GM18861 (cell line): ENCODE results near the gene KLHL30.
"Not testable (repeated sequence)": the region's sequence is repeated elsewhere in the genome, so short reads cannot be mapped to it uniquely, and the experiment has no call there.

ENCODE experiments used
- ATAC-seq: cut with Tn5 transposase; IDR thresholded peaks from one replicate; pipeline ENCODE4 v1.9.1; 2021; ENCODE audit not compliant: unreplicated experiment

Gene KLHL30

DNA sequence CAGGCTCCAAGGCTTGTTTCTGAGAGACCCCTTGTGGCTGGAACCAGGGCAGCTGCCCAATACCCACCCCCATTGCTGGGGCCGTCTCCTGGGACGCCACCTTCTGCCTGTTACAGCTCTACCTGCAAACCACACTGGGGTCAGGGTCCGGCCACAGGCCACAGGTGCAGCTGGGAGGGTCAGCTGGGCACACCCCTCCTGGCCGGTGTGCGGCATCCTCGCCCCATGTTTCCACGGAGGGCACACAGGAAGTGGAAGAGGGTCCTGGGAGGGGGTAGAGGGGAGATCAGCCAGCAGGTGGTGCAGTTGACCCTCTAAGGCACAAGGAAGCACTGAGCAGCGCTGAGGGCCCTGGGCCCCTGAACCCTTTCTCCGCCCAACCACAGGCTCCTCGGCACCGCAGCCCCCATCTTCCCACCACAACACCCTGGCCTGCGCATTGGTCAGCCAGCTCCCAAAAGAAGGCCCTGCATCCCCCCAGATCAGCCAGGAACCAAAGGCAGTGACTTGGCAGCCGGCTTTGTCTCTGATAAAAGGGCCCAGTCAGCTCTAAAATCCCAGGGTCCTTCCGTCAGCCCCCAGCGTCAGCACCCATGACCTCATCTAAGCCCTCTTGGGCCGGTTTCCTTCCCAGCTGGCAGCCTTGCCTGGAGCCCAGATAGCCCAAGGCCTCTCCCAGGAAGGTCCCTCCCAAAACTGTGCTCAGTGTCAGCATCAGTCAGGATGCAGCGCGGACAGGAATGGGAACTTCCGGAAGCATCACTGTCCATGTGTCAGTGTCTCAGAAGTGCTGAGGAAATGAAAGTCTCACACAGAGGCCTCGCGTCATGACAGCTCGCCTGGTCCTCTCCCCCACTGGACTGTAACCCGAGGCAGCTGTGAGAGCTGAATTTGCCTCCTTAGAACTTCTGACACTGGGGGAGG lies 22.0 kb downstream of the KLHL30 start:
- ATAC-seq: no peak

DNA sequence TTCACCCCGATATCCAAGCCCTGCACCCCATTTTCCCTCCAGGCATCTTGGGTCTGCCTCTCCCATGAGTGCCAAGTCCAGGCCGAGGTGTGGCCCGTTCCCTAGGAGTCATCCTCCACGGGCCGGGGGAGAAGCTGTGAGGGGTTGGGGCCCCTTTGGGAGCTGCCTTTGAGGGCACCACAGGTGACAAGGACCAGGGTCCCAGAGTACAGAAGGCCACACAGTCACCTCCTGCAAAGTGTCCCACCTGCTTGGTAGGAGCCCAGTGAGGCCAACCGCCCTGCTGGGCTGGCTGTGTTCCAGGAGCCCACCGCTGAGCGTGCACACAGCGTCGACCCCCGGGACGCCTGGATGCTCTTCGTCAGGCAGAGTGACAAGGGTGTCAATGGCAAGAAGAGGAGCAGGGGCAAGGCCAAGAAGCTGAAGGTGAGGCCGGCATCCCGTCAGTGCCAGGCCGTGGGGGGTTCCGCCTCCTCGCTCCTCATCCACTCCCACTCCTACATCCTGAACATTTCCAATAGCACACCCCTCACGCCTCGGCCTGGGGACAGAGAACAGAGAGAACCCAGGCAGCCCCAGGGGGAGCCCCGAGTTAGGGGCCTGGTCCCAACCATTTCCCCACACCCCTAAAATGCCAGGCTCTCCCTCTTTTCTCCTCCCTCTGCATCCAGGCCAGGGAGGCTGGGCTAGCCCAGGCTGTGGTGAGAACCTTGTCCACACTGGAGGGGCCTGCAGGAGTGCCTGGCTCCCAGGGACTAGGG lies 23.0 kb downstream of the KLHL30 start:
- ATAC-seq: no peak

DNA sequence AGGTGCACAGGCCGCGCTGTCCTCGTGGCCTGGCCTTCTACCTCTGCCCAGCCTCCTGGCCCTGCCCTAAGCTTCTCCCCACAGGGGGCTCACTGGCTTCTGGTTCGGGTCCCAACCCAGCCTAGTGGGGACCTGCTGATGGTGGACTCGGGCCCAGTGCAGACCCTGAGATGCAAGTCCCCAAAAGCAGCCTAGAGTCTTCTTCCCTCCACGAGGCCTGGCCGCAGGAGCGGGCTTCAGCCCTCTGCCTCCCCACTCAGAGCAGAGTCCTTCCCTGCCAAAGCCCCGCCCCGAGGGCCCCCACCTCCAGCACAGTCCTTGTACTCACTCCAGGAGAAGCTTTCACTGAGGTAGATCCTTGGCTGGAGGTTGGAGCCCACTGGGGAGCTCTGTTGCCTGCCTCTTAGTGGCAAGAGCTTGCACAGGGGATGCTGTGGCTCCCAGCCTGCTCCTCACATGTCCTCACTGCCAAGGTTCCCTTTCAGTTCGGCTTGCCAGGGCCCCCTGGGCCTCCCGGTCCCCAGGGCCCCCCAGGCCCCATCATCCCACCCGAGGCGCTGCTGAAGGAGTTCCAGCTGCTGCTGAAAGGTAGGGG lies 23.9 kb downstream of the KLHL30 start:
- no peak for ATAC-seq

DNA sequence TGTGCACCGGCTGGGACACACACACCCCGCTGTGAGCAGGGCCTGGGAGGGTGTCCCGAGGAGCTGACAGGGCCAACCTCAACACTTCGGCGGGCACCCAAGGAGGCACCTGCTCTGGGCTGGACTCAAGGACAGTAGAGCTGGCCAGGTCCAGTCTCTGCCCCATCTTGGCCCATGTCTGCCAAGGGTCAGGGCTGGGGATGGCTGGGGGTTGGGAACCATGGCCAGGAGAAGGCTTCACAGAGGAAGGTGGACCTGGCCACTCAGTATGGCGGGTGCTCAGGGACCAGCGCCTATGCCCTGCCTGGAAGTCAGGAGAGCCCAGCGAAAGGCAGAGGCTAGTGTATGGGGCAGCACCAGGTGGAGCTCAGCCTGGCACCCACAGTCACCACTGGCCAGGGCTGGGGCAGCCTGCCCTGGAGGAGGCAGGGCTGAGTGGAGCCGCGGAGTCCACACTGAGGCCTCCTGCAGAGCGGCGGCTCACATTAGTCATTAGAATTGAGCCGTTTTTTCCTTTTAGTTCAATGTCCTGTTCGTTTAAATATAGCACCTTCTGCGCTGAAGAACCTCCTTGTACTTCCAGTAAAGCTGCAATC lies 24.5 kb downstream of the KLHL30 start:
- ATAC-seq: no peak

DNA sequence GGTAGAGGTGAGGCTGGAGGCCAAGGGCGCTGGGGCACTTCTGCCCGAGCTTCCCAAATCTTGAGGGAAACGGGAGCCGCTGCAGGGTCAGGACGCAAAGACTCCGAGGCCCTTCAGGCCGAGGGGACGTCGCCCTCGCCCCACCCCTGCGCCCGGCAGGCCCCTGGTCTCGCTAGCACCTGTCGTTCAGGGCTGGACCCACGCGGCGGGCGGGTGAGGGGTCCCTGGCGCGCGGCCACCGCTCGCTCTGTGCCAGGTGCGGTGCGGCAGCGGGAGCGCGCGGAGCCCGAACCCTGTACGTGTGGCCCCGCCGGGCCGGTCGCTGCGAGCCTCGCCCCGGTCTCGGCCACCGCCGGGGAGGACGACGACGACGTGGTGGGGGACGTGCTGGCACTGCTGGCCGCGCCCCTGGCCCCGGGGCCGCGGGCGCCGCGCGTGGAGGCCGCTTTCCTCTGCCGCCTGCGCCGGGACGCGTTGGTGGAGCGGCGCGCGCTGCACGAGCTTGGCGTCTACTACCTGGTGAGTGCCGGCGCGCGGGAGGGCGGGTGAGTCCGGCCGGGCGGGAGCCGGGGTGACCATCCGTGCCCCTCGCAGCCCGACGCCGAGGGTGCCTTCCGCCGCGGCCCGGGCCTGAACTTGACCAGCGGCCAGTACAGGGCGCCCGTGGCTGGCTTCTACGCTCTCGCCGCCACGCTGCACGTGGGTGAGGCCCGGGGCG lies 25.2 kb downstream of the KLHL30 start:
- no peak for ATAC-seq

DNA sequence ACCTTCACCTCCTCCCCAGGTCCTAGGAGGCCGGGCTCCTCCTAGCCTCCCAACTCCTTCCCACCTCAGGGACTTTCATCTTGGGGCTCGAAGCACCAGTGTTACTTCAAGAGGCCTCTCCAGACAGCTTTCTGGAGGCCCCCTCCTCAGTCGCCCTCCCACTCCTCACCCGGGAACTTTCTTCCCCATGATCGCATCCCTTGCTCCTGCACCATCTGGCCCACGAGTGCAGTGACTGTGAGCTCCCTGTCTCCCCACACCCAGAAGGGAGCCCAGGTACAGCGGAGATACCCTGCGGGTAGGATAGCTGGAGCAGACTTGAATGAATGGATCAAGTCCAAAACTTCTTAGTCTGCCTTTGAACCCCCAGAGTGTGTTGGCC lies 26.4 kb downstream of the KLHL30 start:
- no peak for ATAC-seq

DNA sequence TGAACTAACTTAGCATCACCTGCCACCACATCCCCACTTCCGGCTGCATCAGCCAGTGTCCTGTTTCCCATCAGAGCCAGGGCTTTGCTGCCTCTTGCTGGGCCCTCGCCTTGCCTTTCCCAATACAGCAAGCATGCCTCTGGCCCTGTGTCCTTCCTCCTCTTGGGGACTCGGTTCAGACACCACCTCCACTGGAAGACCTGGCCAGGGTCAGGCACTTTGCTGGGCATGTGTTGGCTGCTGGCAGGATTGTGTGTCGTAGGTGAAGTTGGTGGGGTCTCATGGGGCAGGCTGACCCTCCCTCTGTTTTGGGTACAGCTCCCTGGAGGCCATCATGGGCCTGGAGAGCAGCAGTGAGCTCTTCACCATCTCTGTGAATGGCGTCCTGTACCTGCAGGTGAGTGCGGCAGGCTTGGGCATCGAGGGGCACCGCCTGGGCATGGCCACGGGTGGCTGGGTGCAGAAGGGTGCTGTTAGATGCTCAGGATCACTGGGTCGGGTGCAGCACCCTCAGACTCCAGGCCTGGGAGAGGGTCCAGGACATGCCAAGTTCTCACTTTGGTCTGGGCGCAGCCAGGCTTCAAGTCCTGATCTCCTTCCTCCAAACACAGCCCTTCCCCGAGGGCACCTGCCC lies 26.9 kb downstream of the KLHL30 start:
- ATAC-seq: no peak

DNA sequence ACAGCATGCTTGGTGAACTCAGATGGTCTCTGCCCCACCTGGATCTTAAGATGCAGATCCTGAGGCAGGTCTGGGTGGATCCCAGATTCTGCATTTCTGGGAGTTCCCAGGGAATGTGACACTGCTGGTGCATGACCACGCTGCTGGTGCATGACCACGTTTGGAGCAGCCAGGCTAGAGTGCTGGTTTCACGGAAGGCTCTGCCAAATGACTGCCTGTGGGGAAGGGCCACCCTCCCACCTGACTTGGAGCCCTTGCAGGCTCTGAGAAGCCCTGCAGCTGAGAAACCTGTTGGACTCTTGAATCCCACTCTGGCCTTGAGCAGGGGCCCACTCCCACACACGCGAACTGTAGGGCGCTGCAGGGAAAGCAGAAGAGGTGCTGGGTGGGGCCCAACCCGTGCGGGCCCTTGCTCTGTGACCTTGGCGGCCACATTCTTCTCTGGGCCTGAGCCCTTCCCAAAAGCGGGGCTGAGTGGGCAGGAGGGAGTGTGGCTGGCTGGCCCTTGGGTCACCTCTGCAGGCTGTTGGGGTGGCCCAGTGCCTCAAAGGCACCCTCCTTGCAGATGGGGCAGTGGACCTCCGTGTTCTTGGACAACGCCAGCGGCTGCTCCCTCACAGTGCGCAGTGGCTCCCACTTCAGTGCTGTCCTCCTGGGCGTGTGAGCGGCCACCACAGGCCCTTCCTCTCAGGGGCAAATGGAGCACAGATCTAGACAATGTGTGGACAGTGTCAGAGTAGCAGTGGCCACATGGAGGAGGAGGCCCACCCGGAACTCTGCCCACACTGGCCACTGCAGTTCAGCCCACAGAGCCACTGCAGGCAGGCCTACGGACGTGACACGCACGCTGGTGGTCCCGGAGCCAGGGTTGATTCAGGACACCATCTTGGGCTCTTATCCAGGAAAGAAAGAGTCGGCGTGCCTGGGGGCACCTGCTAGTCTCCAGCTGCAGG lies 28.2 kb downstream of the KLHL30 start:
- ATAC-seq: no peak

DNA sequence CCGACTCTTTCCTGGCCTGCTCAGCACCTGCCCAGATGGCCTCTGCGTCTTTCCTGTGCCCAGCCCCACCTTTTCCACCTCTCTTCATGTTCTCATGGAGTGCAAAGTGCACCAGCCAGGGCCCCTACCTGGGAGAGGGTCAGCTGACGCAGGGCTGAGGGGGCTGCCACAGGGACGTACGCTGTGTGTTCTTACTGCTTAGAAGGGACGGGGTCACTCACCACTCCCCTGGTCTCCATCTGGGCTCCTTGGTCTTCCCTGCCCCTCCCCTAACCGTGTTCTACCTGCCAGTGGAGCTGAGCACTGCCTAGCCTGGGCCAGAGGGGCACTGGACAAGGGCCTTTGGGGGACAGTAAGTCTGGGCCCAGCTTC lies 28.9 kb downstream of the KLHL30 start:
- ATAC-seq: no peak

DNA sequence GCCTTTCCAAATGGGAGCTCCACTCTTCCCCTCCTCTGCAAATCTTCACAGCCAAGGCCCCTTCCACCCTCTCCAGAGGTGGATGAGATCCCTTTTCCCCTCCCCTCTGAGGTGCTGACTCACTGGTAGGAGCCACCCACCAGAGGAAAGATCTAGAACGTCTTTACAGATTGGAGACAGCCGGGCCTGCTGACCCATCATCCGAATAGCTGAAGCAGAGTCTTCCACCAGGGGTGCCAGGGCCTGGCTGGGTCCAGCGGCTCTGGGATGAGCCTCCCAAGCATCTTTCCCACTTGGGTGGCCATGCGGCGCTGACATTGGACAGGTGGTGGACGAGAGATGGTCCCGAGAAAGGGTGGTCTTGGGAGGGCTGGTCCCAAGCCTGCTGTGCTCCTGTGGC lies 29.3 kb downstream of the KLHL30 start:
- no peak for ATAC-seq

DNA sequence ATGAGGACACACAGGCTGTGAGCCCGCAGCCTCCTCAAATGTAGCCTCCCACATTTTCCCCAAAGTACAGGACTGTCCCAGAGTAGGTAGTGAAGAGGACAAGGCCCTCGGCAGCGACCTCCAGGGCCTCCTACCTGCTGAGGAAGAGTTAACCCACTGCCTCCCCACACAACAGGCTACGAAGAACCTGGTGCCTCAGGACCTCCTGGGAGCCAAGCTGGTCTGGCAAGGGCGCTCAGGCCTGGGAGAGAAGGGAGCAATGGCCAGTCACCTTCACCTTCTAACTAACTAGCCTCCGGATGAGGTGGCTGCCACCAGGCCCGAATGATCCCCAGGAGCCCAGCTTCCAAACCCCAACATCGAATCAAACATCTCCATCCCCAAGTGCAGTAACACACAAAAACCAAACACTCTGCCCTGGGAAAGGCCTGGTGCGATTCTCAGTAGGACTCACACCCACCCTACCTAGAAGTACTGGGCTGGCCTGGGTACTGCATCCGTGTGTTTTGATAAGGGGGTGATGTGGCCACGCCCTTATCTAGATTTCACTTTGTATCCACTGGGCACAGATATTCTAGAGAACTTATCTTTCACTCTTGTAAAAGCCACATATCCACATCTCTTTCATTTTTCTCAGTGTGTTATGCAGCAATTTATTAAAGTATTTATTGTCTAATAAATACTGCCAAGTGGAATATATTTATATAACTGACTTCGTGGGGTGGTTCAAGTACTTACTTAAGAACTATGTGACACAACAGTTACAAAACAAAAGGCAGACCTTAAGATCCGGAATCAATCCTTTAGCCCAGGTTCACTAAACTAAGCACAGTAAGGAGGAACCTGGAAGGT lies 30.0 kb downstream of the KLHL30 start:
- no peak for ATAC-seq

DNA sequence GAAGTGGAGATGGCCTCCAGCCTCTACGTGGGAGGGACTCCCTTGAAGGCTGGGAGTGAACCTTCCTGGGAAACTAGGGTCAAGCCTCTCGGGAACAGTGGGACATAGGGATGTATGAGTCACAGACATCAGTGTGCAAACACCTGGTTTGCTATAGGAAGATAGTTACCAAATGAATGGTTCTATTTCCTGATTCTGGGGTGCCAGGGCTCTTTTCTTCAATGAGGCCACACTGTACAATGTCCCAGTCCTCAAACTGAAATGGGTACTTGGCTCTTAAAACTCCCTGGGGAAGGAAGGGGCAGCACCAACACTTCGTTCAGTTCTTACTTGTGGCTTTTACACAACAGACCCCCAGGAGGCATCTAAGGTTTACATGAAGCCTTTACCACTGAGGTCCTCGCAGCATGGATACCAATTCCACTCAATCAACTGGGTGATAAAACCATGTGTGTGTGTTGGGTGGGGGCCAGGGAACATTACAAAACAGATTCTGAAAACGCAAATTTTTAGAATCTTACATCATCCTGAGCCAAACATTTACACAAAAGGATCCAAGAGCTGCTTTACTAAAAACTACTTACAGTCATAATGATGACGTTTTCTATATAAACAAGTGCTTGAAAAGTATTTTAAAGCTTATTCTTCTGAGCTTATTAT lies 30.7 kb downstream of the KLHL30 start:
- ATAC-seq: no peak

DNA sequence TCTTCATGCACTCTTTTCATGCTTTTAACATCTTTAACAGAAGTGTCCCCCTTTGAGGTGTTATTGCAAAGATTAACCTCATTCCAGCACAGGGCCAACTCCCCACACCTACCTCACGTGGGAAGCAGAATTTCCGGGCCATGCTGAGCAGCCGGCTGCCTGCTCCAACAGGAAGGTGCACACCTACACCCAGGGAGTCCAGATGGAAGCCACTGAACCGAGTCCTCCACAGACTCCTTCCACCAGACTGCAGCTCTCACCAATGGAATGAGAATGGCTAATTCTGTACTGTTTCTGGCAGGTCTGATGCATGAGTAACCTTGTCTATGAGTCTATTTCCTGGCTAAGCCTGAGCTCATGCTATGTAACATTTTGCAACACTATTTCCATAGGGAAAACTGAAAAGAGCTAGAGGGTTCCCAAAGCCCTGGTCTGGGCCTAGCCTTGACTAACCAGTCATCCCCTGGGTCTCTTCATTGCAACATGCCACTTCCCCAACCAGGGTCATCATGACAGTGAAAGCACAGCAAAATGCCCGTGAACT lies 31.3 kb downstream of the KLHL30 start:
- ATAC-seq: no peak

DNA sequence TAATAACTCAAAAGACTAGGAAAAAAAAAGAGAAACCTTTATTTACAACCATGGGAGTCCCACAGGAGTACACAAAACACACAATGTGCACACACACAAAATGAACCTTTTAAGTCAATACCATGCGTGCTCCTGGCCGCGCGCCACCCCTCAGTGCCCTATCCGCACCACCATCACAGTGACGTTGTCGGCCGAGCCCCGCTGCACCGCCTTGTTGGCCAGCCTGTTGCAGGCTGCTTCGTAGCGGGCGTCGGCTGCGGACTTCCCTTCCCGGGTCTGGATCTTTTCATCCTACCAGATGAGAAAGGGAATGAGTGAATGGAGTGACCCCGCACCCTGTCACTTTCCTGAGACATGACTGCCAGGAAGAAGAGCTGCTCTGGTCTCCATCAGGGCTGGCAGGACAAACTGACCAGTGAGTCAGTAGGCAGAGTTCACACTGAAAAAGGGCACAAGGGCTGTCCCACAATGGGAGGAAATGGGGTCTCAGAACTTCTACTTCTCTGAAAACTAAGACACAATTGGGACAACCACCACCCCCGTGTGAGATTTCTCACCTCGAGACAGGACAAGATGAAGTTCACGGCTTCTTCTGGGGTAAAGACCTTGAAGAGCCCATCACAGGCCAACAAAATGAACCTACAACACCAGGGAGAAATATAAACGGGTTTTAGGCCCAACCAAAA lies 32.1 kb downstream of the KLHL30 start:
- no peak for ATAC-seq

DNA sequence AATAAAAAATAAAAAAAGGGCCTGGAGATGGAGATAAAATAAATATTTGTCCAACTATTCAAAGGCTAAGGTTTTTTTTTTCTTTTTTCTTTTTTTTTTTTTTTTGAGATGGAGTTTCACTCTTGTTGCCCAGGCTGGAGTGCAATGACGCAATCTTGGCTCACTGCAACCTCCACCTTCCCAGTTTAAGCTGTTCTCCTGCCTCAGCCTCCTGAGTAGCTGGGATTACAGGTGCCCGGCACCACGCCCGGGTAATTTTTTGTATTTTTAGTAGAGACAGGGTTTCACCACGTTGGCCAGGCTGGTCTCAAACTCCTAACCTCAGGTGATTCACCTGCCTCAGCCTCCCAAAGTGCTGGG lies 32.6 kb downstream of the KLHL30 start:
- not testable (repeated sequence) for ATAC-seq

DNA sequence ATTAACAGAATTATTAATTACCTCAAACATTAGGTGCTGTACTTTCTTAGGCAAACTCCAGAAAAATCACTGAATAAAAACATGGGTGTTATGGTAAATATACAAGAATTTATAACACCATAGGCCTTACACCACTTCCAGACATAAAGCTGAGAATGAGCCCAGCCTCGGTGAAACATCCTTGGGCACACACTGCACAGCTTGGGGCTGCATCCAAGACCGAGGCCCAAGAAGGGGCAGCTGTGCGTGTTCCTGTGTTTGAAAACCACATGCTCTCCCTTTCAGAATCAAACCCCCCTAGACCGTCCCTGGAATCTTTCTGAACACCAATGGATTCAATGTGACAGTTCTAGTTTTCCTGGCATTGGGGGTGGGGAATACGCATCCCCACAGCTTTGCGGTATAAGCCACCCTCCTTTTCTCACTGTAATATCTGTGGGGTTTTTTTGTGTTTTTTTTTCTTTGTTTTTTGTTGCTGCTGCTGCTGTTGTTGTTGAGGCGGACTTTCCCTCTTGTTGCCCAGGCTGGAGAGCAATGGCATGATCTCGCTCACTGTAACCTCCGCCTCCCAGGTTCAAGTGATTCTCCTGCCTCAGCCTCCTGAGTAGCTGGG lies 33.2 kb downstream of the KLHL30 start:
- ATAC-seq: no peak

DNA sequence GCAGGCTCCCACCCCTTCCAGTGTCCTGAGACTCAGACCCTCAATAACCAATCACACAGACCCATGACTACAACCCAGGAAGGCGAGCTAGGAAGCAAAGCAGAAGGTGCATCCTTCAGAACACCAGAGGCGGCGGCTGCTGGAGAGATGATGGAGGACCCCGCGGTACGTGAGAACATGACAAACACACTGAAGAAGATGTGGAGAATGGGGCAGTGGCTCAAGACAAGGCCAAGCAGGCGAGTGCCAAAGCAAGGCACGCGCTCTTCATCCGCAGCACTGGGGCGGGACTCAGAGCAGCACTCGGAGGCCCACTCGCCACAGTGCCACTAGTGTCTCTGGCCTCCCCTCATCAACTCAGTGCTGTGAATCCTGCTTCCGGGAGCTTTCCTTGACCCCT lies 34.0 kb downstream of the KLHL30 start:
- no peak for ATAC-seq
